Right lobe of liver (tissue), 6 donors: Measurements from ENCODE around the gene TOP3A. TPM values are rescaled to one million over a fixed set of nuclear protein-coding genes. Genes with fewer than 3 reads are reported as not detected.

ENCODE experiments used
- ATAC-seq, 4 donors: fragments of 200-7000 bp; cut with Tn5 transposase; one replicate each; pipeline ENCODE4 v1.9.1; 2020; ENCODE audit warnings: mild to moderate bottlenecking in 4 of 4, moderate library complexity in 4 of 4
- DNase-seq, 3 donors: peaks; one replicate each; pipeline ENCODE4 v3.0.0-alpha.2; 2020
- H3K27ac ChIP-seq, 3 donors: fragments of 200-600 bp; one replicate each; pipeline ENCODE4 v1.8.0; 2022
- H3K27me3 ChIP-seq, 2 donors: fragments of 200-600 bp; one replicate each; pipeline ENCODE4 v1.8.0; 2022
- H3K36me3 ChIP-seq, 4 donors: fragments of 200-600 bp; sonication (generic) in 1 of 4; one replicate each; pipeline versions ENCODE4 v1.5.1 to v1.8.0; 2017 to 2022; ENCODE audit warnings: control low read depth in 1 of 4
- H3K4me1 ChIP-seq, 4 donors: fragments of 200-600 bp; sonication (generic) in 1 of 4; one replicate each; pipeline versions ENCODE4 v1.5.1 to v1.8.0; 2017 to 2022; ENCODE audit warnings: control low read depth in 1 of 4
- H3K4me3 ChIP-seq, 3 donors: fragments of 200-600 bp; one replicate each; pipeline ENCODE4 v1.8.0; 2022
- H3K9me3 ChIP-seq, 4 donors: fragments of 200-600 bp; sonication (generic) in 1 of 4; one replicate each; pipeline versions ENCODE4 v1.5.1 to v1.8.0; 2017 to 2022; ENCODE audit warnings: control low read depth in 1 of 4
- POLR2A ChIP-seq: fragments of 450-650 bp; IDR thresholded peaks from one replicate; pipeline ENCODE4 v1.6.1; 2017; ENCODE audit warnings: antibody characterized with exemption, mild to moderate bottlenecking
- WGBS: methylation state at CpG from one replicate; pipeline ENCODE4 v1.1.6; 2018; ENCODE audit warnings: low coverage, low lambda C conversion rate; ENCODE audit not compliant: insufficient coverage; ENCODE audit errors: missing lambda C conversion rate; 5-methylcytosine and 5-hydroxymethylcytosine counted together
- intact Hi-C, 2 donors: fragments of 100-400 bp; cut with DNase I; formaldehyde crosslinking; loops; one replicate each; pipeline versions ENCODE4 v1.11.2 to v1.14.1; 2022
- total RNA-seq, 6 experiments: library from RNA; depleted of rRNA in 2 of 6; stranded (reverse); fragments of >200 nt in 2 of 6; fragmentation: NEBNext Ultra II Directional in 3 of 6; extraction: Animal tissue kit (Norgen Biotek cat#: 25700) in 3 of 6; gene quantifications; one replicate each; pipeline versions ENCODE4 v1.1.0 to v1.2.4, GENCODE V29; 2016 to 2023
- TF ChIP-seq, protein P1 (sequence below), 4 donors: fragments of 200-600 bp in 3 of 4; fragments of 450-650 bp in 1 of 4; IDR thresholded peaks; one replicate each; pipeline versions ENCODE4 v1.5.1 to v1.8.0; 2016 to 2022; ENCODE audit warnings: antibody characterized with exemption in 4 of 4, mild to moderate bottlenecking in 2 of 4
- donor health status: DM: no; HTN: yes; CAD: no.
- donor health status: DM: no; HTN: no; CAD: no.
- donor health status: DM: no; HTN: no; CAD: no.
- donor health status: DM: no; HTN: yes; CAD: no.
- donor health status: DM: no; HTN: yes; CAD: no.

TOP3A gene
- total RNA-seq, 6 experiments from 2014 or later, result 13.7 to 29.9 (median 20.7) TPM

GRCh38 chr17:18247613-18248001 lies 67.2 kb downstream of the TOP3A start:
- DNase-seq, result no peak
- no peak for TF ChIP-seq POLR2A
- TF ChIP-seq, protein P1, sequence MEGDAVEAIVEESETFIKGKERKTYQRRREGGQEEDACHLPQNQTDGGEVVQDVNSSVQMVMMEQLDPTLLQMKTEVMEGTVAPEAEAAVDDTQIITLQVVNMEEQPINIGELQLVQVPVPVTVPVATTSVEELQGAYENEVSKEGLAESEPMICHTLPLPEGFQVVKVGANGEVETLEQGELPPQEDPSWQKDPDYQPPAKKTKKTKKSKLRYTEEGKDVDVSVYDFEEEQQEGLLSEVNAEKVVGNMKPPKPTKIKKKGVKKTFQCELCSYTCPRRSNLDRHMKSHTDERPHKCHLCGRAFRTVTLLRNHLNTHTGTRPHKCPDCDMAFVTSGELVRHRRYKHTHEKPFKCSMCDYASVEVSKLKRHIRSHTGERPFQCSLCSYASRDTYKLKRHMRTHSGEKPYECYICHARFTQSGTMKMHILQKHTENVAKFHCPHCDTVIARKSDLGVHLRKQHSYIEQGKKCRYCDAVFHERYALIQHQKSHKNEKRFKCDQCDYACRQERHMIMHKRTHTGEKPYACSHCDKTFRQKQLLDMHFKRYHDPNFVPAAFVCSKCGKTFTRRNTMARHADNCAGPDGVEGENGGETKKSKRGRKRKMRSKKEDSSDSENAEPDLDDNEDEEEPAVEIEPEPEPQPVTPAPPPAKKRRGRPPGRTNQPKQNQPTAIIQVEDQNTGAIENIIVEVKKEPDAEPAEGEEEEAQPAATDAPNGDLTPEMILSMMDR (IDR thresholded peaks at IDR 0.05), result no peak
- no peak overlapping the region for H3K4me3 ChIP-seq

GRCh38 chr17:18246880-18247612 lies 67.7 kb downstream of the TOP3A start:
- Histone ChIP-seq H3K4me3 (no peak overlapping the region), H3K36me3 (peaks cover 7 to 65% (median 29%) of the 10 kb centered on the region in 4 donors), H3K27me3 (no peaks in the 10 kb centered on the region), H3K9me3 (no peaks in the 10 kb centered on the region), H3K27ac (no peak overlapping the region), H3K4me1 (no peaks in the 10 kb centered on the region)
- intact Hi-C loops, result no loop called here
- ATAC-seq (peak in 1 of 4 donors; percentile 4), DNase-seq (no peak)
- no peak for TF ChIP-seq POLR2A
- TF ChIP-seq, protein P1 (IDR thresholded peaks at IDR 0.05), result no peak
- 78% methylated on average over 42 of the region's 46 CpGs for WGBS

More at GRCh38 chr17:18247613-18248001, 67.2 kb downstream of the TOP3A start:
- H3K27ac ChIP-seq, result no peak overlapping the region
- intact Hi-C loops, result no loop called here
- WGBS, result 53% methylated on average over 3 of the region's 30 CpGs
- no peaks in the 10 kb centered on the region for H3K4me1 ChIP-seq
- H3K9me3 ChIP-seq, result no peaks in the 10 kb centered on the region
- no peak for ATAC-seq
- no peaks in the 10 kb centered on the region for H3K27me3 ChIP-seq
- H3K36me3 ChIP-seq, result peaks cover 7 to 70% (median 32%) of the 10 kb centered on the region in 4 donors

DNA sequence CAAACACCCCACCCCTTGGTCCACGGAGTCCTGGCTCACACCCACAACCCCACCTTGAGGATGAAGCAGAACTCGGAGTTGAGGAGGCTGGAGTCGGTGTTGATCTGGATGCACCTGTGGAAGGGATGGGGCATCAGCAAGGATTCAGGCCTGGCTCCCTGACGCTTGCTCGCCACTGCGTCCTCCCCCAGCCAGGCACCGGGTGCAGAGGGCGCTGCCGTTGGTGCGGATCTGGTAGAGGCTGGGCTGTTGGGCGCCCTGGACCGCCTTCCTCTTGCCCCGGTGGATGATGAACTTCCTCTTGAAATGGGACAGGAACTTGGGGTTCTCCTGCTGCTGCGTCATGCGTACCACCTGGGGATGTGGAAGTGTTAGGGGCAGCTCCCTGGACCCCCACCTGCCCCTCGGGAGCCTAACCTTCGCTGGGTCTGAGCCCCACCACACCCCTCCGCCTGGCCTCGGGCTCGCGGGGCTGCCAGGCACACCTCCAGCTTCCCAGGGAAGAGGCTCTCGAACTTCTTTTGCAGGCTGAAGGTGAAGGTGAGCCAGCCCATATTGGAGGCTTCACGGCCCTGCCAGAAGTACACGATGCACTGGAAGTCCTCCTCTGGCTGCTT lies 68.6 kb downstream of the TOP3A start:
- H3K27ac ChIP-seq, result no peak overlapping the region
- no peak overlapping the region for H3K4me3 ChIP-seq

GRCh38 chr17:18245038-18245776 lies 69.6 kb downstream of the TOP3A start:
- H3K36me3 ChIP-seq, result peaks cover 7 to 47% (median 23%) of the 10 kb centered on the region in 4 donors
- intact Hi-C loops, result no loop called here
- no peaks in the 10 kb centered on the region for H3K27me3 ChIP-seq
- ATAC-seq (no peak), DNase-seq (no peak)
- no peaks in the 10 kb centered on the region for H3K9me3 ChIP-seq
- TF ChIP-seq, protein P1 (IDR thresholded peaks at IDR 0.05), result no peak
- no peak for TF ChIP-seq POLR2A
- WGBS, result 68% methylated on average over 5 of the region's 21 CpGs
- H3K4me3 ChIP-seq, result no peak overlapping the region
- no peak overlapping the region for H3K27ac ChIP-seq
- no peaks in the 10 kb centered on the region for H3K4me1 ChIP-seq

More for the DNA sequence above, 68.6 kb downstream of the TOP3A start:
- TF ChIP-seq POLR2A, result no peak
- TF ChIP-seq, protein P1 (IDR thresholded peaks at IDR 0.05), result no peak
- DNase-seq, result no peak
- peaks cover 7 to 57% (median 25%) of the 10 kb centered on the region in 4 donors for H3K36me3 ChIP-seq
- whole genome bisulfite sequencing, result 92% methylated on average over 9 of the region's 24 CpGs
- H3K9me3 ChIP-seq, result no peaks in the 10 kb centered on the region
- no peaks in the 10 kb centered on the region for H3K4me1 ChIP-seq
- no peaks in the 10 kb centered on the region for H3K27me3 ChIP-seq
- no peak for ATAC-seq
- intact Hi-C loops, result no loop called here
